Progenitor cell of endocrine pancreas (in vitro differentiated cells): Measurements from ENCODE around the gene TRAF3IP1. TPM values are rescaled to one million over a fixed set of nuclear protein-coding genes. Genes with fewer than 3 reads are reported as not detected.

Source experiments
- DNase-seq: peaks from one replicate; pipeline ENCODE4 v3.0.0; 2021; ENCODE audit warnings: low spot score; ENCODE audit not compliant: unreplicated experiment
- H3K27ac Mint-ChIP-seq: 2 replicates; pipeline ENCODE4 v1.8.0; 2021; ENCODE audit warnings: mild to moderate bottlenecking, moderate library complexity, mixed read lengths
- H3K27me3 Mint-ChIP-seq: 2 replicates; pipeline ENCODE4 v1.8.0; 2021; ENCODE audit warnings: mixed read lengths
- H3K36me3 Mint-ChIP-seq: 2 replicates; pipeline ENCODE4 v1.8.0; 2022; ENCODE audit warnings: mixed read lengths; ENCODE audit not compliant: insufficient read depth
- H3K4me1 Mint-ChIP-seq: 2 replicates; pipeline ENCODE4 v1.8.0; 2021; ENCODE audit warnings: low read depth, mixed read lengths
- H3K4me3 Mint-ChIP-seq: 2 replicates; pipeline ENCODE4 v1.8.0; 2021; ENCODE audit warnings: low read depth, mild to moderate bottlenecking, moderate library complexity, mixed read lengths
- H3K9me3 Mint-ChIP-seq: 2 replicates; pipeline ENCODE4 v1.8.0; 2021; ENCODE audit warnings: low read depth, mixed read lengths
- total RNA-seq: library from RNA; stranded (reverse); gene quantifications from 2 replicates; pipeline ENCODE4 v1.2.1, GENCODE V29; 2021
- TF ChIP-seq, protein P1 (sequence below): fragments of 200-600 bp; sonication (generic); IDR thresholded peaks from one replicate; pipeline ENCODE4 v1.5.0; 2021; ENCODE audit warnings: antibody characterized with exemption, mild to moderate bottlenecking; ENCODE audit not compliant: unreplicated experiment

The TRAF3IP1 gene
- total RNA-seq, 1 donor from 2014 or later = 27.0 TPM

DNA sequence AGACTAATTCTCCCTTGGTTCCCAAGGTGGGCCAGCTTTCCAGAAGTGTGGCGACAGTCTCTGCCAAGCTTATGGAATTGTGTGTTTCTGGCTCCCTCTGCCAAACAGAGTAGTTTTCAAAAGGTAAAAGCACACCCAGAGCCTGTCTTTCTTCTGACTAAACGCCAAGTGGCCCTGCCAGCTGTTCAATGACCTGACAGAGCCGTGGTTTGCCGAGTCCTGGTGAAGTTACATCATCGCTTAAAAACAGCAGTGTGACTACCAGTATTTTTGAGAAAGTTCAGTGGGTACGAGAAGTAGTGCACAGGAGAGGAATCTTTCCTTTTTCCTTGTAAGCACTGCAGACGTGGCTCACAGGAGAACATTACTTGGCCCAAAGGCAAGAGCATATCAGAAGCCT lies 33.8 kb upstream of the TRAF3IP1 start:
- Mint-ChIP-seq H3K9me3 (no peaks in the 10 kb centered on the region), H3K27ac (peak overlapping the region; percentile 95), H3K27me3 (no peaks in the 10 kb centered on the region), H3K4me3 (peak overlapping the region; percentile 83), H3K4me1 (peaks cover 62% of the 10 kb centered on the region), H3K36me3 (no peaks in the 10 kb centered on the region)
- TF ChIP-seq, protein P1, sequence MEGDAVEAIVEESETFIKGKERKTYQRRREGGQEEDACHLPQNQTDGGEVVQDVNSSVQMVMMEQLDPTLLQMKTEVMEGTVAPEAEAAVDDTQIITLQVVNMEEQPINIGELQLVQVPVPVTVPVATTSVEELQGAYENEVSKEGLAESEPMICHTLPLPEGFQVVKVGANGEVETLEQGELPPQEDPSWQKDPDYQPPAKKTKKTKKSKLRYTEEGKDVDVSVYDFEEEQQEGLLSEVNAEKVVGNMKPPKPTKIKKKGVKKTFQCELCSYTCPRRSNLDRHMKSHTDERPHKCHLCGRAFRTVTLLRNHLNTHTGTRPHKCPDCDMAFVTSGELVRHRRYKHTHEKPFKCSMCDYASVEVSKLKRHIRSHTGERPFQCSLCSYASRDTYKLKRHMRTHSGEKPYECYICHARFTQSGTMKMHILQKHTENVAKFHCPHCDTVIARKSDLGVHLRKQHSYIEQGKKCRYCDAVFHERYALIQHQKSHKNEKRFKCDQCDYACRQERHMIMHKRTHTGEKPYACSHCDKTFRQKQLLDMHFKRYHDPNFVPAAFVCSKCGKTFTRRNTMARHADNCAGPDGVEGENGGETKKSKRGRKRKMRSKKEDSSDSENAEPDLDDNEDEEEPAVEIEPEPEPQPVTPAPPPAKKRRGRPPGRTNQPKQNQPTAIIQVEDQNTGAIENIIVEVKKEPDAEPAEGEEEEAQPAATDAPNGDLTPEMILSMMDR = no peak
- DNase-seq = no peak

DNA sequence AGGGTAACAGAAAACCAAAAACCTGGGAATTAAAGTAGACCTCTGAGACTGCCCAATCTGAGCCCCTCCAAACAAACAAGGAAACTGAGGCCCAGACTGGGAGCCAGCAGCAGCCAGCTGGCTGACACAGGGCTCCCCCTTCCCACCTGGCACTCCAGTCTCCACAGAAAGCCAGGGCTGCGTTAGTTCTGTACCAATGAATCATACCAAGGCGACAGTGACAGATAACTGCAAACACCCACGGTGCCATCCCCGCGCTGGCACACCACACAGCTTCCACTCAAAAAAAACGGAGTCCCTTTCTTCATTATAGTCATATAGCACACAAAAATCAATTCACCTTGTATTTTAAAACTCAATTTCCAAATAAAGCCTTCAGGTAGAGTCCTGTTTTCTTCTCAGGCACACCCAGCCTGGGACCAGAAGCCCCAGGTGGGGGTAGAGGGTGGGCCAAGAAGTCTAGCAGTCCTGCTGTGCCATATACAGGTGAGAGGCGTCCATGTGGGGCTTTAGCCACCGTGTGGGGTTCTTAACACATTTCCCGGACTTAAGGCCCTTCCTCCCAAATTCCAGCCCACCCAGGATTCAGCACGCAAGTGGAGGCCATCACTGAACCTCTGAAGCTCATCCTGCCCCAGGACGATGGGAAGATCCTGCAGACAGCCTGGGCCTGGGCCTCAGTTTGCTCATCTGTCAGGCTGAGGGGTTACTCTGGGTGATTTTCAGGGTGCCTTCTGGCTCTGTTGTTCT lies 33.2 kb upstream of the TRAF3IP1 start:
- Mint-ChIP-seq H3K27ac (peak overlapping the region; percentile 95), H3K4me1 (peaks cover 62% of the 10 kb centered on the region), H3K4me3 (peak overlapping the region; percentile 83), H3K27me3 (no peaks in the 10 kb centered on the region), H3K9me3 (no peaks in the 10 kb centered on the region), H3K36me3 (no peaks in the 10 kb centered on the region)
- no peak for DNase-seq
- TF ChIP-seq, protein P1 = no peak

DNA sequence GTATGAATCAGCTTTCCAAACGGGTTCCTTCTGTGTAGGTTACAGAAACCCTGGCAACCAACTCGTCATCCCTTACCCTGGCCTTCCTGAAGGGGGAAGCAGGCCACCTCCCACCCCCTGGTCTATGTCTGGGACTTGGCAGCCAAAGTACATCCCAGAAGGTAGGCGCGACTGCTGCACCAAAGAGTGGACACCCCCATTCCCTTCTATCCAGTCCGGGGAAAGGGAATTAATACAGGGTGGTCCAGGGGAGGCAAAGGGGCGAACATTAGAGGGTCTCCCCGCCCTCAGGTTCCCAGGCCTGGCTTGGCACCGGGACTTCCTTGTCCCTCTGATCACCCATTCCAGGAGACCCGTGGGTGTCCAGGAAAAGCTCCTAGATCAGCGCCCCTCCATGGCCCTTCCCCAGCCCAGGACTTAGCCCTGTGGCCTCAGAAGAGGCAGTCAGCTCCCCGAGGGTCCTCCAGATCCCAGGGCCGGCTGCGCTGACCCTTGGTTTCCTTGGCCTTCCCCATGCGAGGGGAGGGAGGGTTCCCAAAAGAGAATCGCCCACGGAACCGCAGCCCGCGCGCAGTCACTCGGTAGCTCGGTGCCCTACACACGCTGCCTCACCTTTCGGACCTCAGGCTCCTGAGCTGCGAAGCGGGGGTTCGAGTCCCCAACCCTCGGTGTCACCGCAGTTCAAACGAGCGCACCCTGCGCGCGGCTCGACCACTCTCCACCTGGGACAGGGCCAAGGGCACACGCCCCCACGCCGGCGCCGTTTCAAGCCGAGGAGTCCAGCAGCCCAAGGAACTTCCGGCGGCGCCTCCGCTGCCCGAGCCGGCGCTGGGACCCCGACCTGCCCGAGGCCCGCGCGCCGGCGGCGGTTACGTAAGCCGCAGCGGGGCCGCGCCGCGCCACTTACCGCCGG lies 32.3 kb upstream of the TRAF3IP1 start, which contains the start of gene PER2:
Gene PER2 (minus strand): TSS at position 874 of the 913 bp plus-strand sequence. CDS start 10,674 bp downstream, outside the sequence.
- peak; percentile 27 for DNase-seq
- TF ChIP-seq, protein P1 = peak; percentile 12
- Mint-ChIP-seq H3K27ac (peak within 1 kb of the TSS; percentile 95), H3K4me3 (peak within 1 kb of the TSS; percentile 86), H3K27me3 (no peaks in the 10 kb centered on the region), H3K4me1 (peaks cover 60% of the 10 kb centered on the region), H3K36me3 (no peaks in the 10 kb centered on the region), H3K9me3 (no peaks in the 10 kb centered on the region)

DNA sequence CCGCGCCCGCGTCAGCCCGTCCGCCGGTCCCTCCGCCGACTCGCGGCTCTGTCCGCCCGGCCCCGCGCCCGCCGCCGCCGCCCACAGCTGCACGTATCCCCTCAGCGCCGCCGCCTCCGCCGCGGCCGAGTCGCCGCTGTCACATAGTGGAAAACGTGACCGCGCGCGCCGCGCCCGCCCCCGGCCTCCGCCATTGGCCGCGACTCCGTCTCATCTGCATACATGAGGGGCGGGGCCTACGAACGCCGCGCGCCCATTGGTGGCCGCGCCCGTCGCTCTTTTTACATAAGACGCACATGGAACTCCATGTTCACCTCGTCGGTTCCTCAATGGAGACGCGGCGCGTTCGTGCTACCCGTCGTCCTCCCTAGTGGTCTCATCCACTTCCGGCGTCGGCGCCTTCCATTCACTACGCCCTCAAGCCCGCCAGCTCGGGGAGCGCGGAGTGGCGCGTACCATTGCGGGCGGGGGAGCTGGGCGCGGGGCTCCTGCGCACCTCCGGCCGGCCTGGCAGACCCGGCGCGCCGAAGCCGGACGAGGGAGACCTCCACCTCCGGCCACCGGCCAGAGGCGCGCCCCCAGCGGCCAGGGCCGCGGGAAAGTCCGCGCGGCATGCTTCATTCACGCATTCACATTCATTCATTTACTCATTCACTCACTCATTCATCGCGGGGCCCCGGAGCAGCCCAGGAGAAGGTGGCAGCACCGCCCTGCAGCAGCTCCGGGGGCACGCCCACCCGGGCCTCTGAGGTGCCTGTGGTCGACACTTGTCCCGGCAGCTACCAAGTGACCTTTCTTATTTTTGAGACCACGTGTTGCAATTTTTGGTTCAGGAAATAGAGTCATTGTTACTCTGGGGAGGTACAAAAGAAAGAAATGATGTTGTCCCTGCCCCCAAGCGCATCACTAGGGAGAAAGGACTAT lies 31.4 kb upstream of the TRAF3IP1 start:
- H3K36me3 Mint-ChIP-seq = no peaks in the 10 kb centered on the region
- TF ChIP-seq, protein P1 = peak; percentile 60
- H3K4me1 Mint-ChIP-seq = peaks cover 53% of the 10 kb centered on the region
- H3K4me3 Mint-ChIP-seq = peak overlapping the region; percentile 86
- peak; percentile 97 for DNase-seq
- H3K27ac Mint-ChIP-seq = peak overlapping the region; percentile 95
- no peaks in the 10 kb centered on the region for H3K9me3 Mint-ChIP-seq
- H3K27me3 Mint-ChIP-seq = no peaks in the 10 kb centered on the region
